ENCODE results near the gene ABLIM3. TPM values are rescaled to one million over a fixed set of nuclear protein-coding genes. Genes with fewer than 3 reads are reported as not detected.

The ABLIM3 gene
- total and polyA plus RNA-seq, 2 donors (not counting 3 experiments of a cell fraction or from before 2014, with no cell fraction given): 16.7 to 42.1 TPM

DNA sequence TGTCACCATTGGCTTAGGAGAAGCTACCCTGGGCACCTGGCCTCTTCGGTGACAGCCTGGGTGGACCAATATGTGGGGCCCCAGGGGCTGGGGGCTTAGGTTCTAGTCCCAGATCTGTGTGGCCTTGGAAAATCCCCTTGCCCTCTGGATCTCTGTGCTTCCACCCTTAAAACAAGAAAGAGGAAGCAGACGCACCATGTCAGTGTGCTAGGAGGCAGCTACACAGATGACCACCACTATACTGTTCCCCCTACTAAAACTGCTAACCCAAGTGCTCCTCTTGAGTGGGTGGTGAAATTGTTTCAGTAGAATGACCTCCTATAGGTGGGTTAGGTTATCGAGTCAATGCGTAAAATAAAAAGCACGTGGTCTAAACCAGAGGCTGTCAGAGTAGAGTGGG, 161.3 kb downstream of the ABLIM3 start:
- H3K36me3 ChIP-seq (ENCODE audit: control insufficient read depth in 2 of 2, extremely low read depth in 1 of 2, insufficient read depth in 2 of 2, low read length in 2 of 2): no peaks in the 10 kb centered on the region
- DNase-seq (ENCODE audit: low read depth, low spot score): no peak
- H3K27ac ChIP-seq (ENCODE audit: insufficient read depth, low read depth, low read length): no peak overlapping the region
- no peak for FAIRE-seq
- BruUV-seq (replicated peaks): no TSS peak
- no peak overlapping the region for H3K9ac ChIP-seq (replicated peaks; ENCODE audit: extremely low read depth, insufficient read depth, low read length)
- TF ChIP-seq, protein P1, sequence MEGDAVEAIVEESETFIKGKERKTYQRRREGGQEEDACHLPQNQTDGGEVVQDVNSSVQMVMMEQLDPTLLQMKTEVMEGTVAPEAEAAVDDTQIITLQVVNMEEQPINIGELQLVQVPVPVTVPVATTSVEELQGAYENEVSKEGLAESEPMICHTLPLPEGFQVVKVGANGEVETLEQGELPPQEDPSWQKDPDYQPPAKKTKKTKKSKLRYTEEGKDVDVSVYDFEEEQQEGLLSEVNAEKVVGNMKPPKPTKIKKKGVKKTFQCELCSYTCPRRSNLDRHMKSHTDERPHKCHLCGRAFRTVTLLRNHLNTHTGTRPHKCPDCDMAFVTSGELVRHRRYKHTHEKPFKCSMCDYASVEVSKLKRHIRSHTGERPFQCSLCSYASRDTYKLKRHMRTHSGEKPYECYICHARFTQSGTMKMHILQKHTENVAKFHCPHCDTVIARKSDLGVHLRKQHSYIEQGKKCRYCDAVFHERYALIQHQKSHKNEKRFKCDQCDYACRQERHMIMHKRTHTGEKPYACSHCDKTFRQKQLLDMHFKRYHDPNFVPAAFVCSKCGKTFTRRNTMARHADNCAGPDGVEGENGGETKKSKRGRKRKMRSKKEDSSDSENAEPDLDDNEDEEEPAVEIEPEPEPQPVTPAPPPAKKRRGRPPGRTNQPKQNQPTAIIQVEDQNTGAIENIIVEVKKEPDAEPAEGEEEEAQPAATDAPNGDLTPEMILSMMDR (IDR thresholded peaks at IDR 0.05; ENCODE audit: extremely low read depth in 1 of 2, insufficient read depth in 1 of 2, low read depth in 1 of 2, low read length in 2 of 2): no peak
- TF ChIP-seq, protein P2, sequence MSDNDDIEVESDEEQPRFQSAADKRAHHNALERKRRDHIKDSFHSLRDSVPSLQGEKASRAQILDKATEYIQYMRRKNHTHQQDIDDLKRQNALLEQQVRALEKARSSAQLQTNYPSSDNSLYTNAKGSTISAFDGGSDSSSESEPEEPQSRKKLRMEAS (IDR thresholded peaks at IDR 0.05; ENCODE audit: insufficient read depth, insufficient read length): no peak
- TF ChIP-seq POLR2AphosphoS5 (IDR thresholded peaks at IDR 0.05; ENCODE audit: insufficient read depth, low read depth, low read length) (no peak), JUN (IDR thresholded peaks at IDR 0.05; ENCODE audit: borderline replicate concordance, insufficient read depth, insufficient read length, low read depth) (no peak)
- intact Hi-C loops (cut with micrococcal nuclease): no loop called here
- ChIA-PET POLR2A (interaction anchor here (0.6 kb wide), 1 partner anchor 132 kb away, joined by 3 read pairs; no protein-coding TSS in a partner anchor), CTCF (no interaction called here)
- dilution Hi-C loops (cut with MboI; ENCODE audit: extremely low pct_ligation_motif_present, low sequenced_read_pairs): no loop called here
- no peaks in the 10 kb centered on the region for H3K27me3 ChIP-seq (ENCODE audit: control insufficient read depth in 2 of 2, insufficient read depth in 2 of 2, low read length in 2 of 2)
- no peaks in the 10 kb centered on the region for H3K9me3 ChIP-seq (replicated peaks; ENCODE audit: control insufficient read depth, insufficient read depth, low read length)
- H3K9me1 ChIP-seq (replicated peaks; ENCODE audit: control insufficient read depth, extremely low read depth, insufficient read depth, low read length): no peaks in the 10 kb centered on the region
- peaks cover 24% of the 10 kb centered on the region for H3K4me1 ChIP-seq (ENCODE audit: control insufficient read depth, extremely low read depth, insufficient read depth, low read length)
- H2AFZ ChIP-seq (ENCODE audit: low read depth, low read length): no peak overlapping the region
- no peaks in the 10 kb centered on the region for H3K79me2 ChIP-seq (ENCODE audit: control insufficient read depth, insufficient read depth, low read length)
- no peak overlapping the region for H3K4me3 ChIP-seq (replicated peaks in 1 of 3; ENCODE audit: insufficient read depth in 1 of 3, low read depth in 1 of 3, low read length in 3 of 3)
- no peak overlapping the region for H3K4me2 ChIP-seq (ENCODE audit: insufficient read depth, low read length)
- no peaks in the 10 kb centered on the region for H4K20me1 ChIP-seq (replicated peaks; ENCODE audit: control insufficient read depth, extremely low read depth, insufficient read depth, low read length)

DNA sequence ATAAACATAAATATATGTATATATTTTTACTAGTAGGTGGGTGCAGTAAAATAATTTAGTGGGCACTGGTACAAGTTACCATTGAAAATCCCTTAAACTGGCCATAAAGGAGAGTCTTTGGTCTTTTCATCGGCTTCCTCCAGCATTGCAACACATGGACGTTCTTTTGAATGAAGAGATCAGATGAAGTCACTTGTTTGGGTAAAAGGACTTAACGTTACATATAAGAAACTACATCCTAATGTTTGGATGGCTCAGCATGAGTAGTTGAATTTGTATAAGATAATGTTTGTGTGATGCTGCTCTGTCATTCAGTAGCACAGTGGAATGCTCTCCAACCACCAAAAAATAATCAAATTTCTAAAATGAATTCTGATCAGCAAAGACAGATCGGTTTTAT, 161.9 kb downstream of the ABLIM3 start:
- no peaks in the 10 kb centered on the region for H3K79me2 ChIP-seq (ENCODE audit: control insufficient read depth, insufficient read depth, low read length)
- H3K27ac ChIP-seq (ENCODE audit: insufficient read depth, low read depth, low read length): no peak overlapping the region
- no peaks in the 10 kb centered on the region for H3K27me3 ChIP-seq (ENCODE audit: control insufficient read depth in 2 of 2, insufficient read depth in 2 of 2, low read length in 2 of 2)
- no peak for DNase-seq (ENCODE audit: low read depth, low spot score)
- H2AFZ ChIP-seq (ENCODE audit: low read depth, low read length): no peak overlapping the region
- no peaks in the 10 kb centered on the region for H4K20me1 ChIP-seq (replicated peaks; ENCODE audit: control insufficient read depth, extremely low read depth, insufficient read depth, low read length)
- dilution Hi-C loops (cut with MboI; ENCODE audit: extremely low pct_ligation_motif_present, low sequenced_read_pairs): no loop called here
- BruUV-seq (replicated peaks): no TSS peak
- H3K4me3 ChIP-seq (replicated peaks in 1 of 3; ENCODE audit: insufficient read depth in 1 of 3, low read depth in 1 of 3, low read length in 3 of 3): no peak overlapping the region
- intact Hi-C loops (cut with micrococcal nuclease): no loop called here
- TF ChIP-seq, protein P1 (IDR thresholded peaks at IDR 0.05; ENCODE audit: extremely low read depth in 1 of 2, insufficient read depth in 1 of 2, low read depth in 1 of 2, low read length in 2 of 2): no peak
- TF ChIP-seq GATA2 (IDR thresholded peaks at IDR 0.05; ENCODE audit: insufficient read depth, insufficient read length, low read depth, low read length) (no peak), MYC (IDR thresholded peaks at IDR 0.05; ENCODE audit: low read depth, low read length) (no peak), POLR2A (IDR thresholded peaks at IDR 0.05; ENCODE audit: low read depth, low read length) (no peak), EZH2 (IDR thresholded peaks at IDR 0.05; ENCODE audit: borderline replicate concordance, low read depth, low read length, severe bottlenecking) (no peak)
- POLR2A ChIA-PET: no interaction called here
- H3K4me1 ChIP-seq (ENCODE audit: control insufficient read depth, extremely low read depth, insufficient read depth, low read length): peaks cover 18% of the 10 kb centered on the region
- FAIRE-seq: no peak
- H3K9me3 ChIP-seq (replicated peaks; ENCODE audit: control insufficient read depth, insufficient read depth, low read length): no peaks in the 10 kb centered on the region
- no peaks in the 10 kb centered on the region for H3K9me1 ChIP-seq (replicated peaks; ENCODE audit: control insufficient read depth, extremely low read depth, insufficient read depth, low read length)
- no peaks in the 10 kb centered on the region for H3K36me3 ChIP-seq (ENCODE audit: control insufficient read depth in 2 of 2, extremely low read depth in 1 of 2, insufficient read depth in 2 of 2, low read length in 2 of 2)
- H3K4me2 ChIP-seq (ENCODE audit: insufficient read depth, low read length): no peak overlapping the region
- CTCF ChIA-PET: no interaction called here
- H3K9ac ChIP-seq (replicated peaks; ENCODE audit: extremely low read depth, insufficient read depth, low read length): no peak overlapping the region
